Activated CD4-positive, alpha-beta T cell treated with anti-CD3 and anti-CD28 coated beads for 36 hours (primary cell): Measurements from ENCODE around the gene CD151. TPM values are rescaled to one million over a fixed set of nuclear protein-coding genes. Genes with fewer than 3 reads are reported as not detected.

Experiments used
- ATAC-seq: fragments of 200-7000 bp; cut with Tn5 transposase; one replicate; pipeline ENCODE4 v1.10.0; 2021; ENCODE audit warnings: mild to moderate bottlenecking, moderate library complexity
- CTCF ChIA-PET: fragments of 350-600 bp; sonication (Branson Sonifier 250); formaldehyde crosslinking; loops from one replicate; lab custom pipeline; 2021; ENCODE audit warnings: antibody characterized with exemption; lab: Charles Lee
- POLR2A ChIA-PET: fragments of 350-600 bp; sonication (Branson Sonifier 250); formaldehyde crosslinking; loops from one replicate; lab custom pipeline; 2021; ENCODE audit warnings: antibody characterized with exemption, inconsistent platforms; lab: Charles Lee
- DNase-seq: peaks from one replicate; pipeline ENCODE4 v3.0.0-alpha.2; 2020
- H3K27ac Mint-ChIP-seq: one replicate; pipeline ENCODE4 v1.8.0; 2021; ENCODE audit warnings: mixed read lengths
- H3K27me3 Mint-ChIP-seq: one replicate; pipeline ENCODE4 v1.8.0; 2021; ENCODE audit warnings: mixed read lengths
- H3K36me3 Mint-ChIP-seq: one replicate; pipeline ENCODE4 v1.8.0; 2021; ENCODE audit warnings: low read depth, mixed read lengths
- H3K4me1 Mint-ChIP-seq: one replicate; pipeline ENCODE4 v1.8.0; 2021; ENCODE audit warnings: mixed read lengths
- H3K4me3 Mint-ChIP-seq: one replicate; pipeline ENCODE4 v1.8.0; 2021; ENCODE audit warnings: mild to moderate bottlenecking, moderate library complexity, mixed read lengths
- H3K9me3 Mint-ChIP-seq: one replicate; pipeline ENCODE4 v1.8.0; 2021; ENCODE audit warnings: low read depth, mixed read lengths
- intact Hi-C, 2 experiments: fragments of 100-400 bp; cut with DNase I in 1 of 2; cut with micrococcal nuclease in 1 of 2; formaldehyde crosslinking; loops; one replicate each; pipeline versions ENCODE4 v1.14.2 to v1.15.1; 2022 to 2024; cut with DNase I, micrococcal nuclease
- total RNA-seq, 2 experiments: library from RNA; stranded (reverse); gene quantifications; one replicate each; pipeline ENCODE4 v1.2.3, GENCODE V29; 2021

Gene CD151
- total RNA-seq, 2 experiments from 2014 or later, result 36.8 to 38.6 TPM

DNA sequence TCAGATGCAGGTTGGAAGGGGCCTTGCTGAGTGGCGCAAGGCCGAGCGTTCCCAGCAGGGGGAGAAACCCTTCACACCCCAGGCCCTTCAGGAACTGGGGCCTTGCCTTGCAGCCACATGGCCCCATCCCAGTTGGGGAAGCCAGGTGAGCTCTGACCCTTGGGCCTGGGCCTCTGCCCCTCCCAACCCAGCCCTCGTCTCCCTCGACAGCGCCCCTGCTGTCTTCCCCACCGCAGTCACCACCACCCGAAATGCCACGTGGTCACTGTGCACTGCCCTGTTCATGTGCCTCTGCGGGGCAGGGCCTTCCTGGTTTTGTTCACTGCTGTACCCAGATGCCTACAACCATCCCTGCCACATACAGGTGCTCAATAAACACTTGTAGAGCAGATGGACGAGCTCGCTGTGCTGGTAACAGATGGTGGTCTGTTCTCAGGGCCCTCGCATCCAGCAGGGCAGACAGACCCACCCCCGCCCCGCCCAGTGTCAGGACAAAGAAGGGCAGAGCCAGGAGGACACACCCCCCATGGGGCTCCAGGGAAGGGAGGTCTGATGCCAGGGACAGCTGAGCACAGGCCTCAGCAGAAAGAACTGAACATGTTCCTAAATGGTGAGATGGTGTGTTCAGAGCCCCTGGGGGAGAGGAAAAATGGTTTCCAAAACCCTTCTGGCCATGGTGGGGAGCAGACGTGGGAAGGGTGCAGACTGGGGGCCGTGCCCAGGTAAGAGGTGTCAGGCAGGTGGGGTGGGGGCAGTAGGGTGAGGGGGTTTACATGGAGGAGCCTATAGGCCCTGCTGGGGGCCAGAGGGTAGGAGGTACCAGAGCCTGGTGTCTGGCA, 5.9 kb downstream of the CD151 start:
- Mint-ChIP-seq H3K36me3 (peaks cover 7% of the 10 kb centered on the region), H3K27me3 (peaks cover 4% of the 10 kb centered on the region), H3K4me3 (no peak overlapping the region), H3K27ac (no peak overlapping the region), H3K4me1 (peaks cover 28% of the 10 kb centered on the region), H3K9me3 (no peaks in the 10 kb centered on the region)
- ChIA-PET POLR2A (no interaction called here), CTCF (no interaction called here)
- intact Hi-C loops, result no loop called here
- no peak for DNase-seq
- ATAC-seq, result no peak

DNA sequence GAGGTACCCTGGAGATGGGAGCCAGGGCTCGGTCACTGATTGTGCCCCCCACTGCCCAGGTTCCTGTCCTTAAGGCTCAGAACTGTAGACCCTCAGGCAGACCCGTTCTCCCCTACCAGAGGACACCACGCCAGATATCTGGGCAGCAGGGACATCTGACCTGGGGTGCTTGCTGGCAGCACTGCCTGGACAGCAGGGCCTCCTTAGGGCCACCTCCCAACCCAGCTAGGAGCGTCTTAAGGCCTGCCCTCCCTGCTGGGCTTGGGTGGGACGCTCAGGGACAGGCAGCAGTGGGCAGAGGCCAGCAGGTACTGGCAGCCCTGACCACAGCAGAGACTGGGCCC, 6.5 kb downstream of the CD151 start:
- Mint-ChIP-seq H3K27ac (no peak overlapping the region), H3K9me3 (no peaks in the 10 kb centered on the region), H3K36me3 (peaks cover 7% of the 10 kb centered on the region), H3K27me3 (peaks cover 4% of the 10 kb centered on the region), H3K4me1 (peaks cover 26% of the 10 kb centered on the region), H3K4me3 (no peak overlapping the region)
- intact Hi-C loops, result no loop called here
- CTCF ChIA-PET, result interaction anchor here (0.6 kb wide), 1 partner anchor 19 kb away, joined by 3 read pairs; no protein-coding TSS in a partner anchor
- DNase-seq, result no peak
- POLR2A ChIA-PET, result no interaction called here
- no peak for ATAC-seq

DNA sequence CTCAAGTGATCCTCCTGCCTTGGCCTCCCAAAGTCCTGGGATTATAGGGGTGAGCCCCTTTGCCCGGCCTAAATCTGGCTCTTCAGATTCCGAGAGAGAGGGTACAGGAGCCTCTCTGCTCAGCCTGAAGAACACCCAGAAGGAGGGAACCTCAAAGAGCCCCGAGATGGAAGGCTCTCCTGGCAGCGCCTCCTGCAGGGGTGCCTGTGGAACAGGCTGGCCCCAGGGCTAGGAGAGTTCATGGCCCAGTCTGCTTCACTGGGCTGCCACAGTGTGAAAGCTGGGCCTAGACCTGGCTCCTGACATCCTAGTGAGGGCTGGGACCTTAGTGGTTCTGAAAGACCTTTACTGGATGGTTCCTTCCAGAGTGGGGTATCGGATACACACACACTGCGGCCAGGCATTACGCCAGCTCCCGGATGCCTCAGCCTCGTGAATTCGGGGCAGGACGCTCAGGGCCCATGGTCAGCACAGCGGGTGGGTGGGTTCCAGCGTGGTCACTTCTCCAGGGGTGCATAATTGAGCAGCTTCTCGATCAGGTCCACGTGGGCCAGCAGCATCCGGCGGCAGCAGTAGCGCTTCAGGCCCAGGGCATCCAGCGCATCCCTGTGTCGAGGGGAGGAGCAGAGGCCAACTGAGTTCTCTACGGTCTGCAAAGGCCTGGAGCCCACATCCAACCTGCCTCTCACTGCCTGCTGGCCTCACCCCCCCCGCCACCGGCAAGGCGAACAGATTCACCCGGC, 7.3 kb downstream of the CD151 start:
- H3K27me3 Mint-ChIP-seq, result peaks cover 4% of the 10 kb centered on the region
- no peaks in the 10 kb centered on the region for H3K9me3 Mint-ChIP-seq
- peaks cover 7% of the 10 kb centered on the region for H3K36me3 Mint-ChIP-seq
- H3K4me1 Mint-ChIP-seq, result peaks cover 25% of the 10 kb centered on the region
- POLR2A ChIA-PET, result no interaction called here
- DNase-seq (peak; percentile 45), ATAC-seq (no peak)
- CTCF ChIA-PET, result interaction anchor here (0.6 kb wide), 1 partner anchor 20 kb away, joined by 3 read pairs; no protein-coding TSS in a partner anchor
- intact Hi-C loops, result loop anchor here in 1 of 2 experiments (10.0 kb wide), 3 partner anchors 545 to 925 kb away; partner anchors contain the start of genes BRSK2 and CTSD
- no peak overlapping the region for H3K27ac Mint-ChIP-seq
- peak overlapping the region; percentile 84 for H3K4me3 Mint-ChIP-seq

DNA sequence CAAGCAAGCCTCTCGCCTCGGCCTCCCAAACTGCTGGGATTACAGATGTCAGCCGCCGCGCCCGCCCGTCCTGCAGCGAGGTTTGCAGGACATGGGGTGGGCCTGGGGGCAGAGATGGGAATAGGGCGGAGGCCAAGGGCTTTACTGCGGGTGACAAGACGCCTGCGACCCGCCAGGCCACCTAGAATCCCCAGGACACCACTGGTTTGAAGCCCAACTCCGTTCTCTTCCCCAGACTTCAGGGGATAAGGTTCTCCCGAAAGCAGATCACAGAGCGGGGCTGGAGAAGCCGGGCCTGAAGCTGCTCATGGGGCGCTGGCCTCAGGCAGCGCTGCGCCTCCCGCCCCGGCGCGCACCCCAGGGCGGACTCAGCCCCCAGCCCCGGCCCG, 9.2 kb downstream of the CD151 start:
- ChIA-PET POLR2A (interaction anchor here (1.0 kb wide), 1 partner anchor 8 kb away, joined by 3 read pairs; no protein-coding TSS in a partner anchor), CTCF (no interaction called here)
- intact Hi-C loops, result loop anchor here (1.0 to 10.0 kb wide), 13 partner anchors 9 to 923 kb away; partner anchors contain the start of genes RPLP2 (in 2 of the 2), AP2A2 (in 1 of the 2), BRSK2 (in 1 of the 2) and CHID1 (in 1 of the 2)
- H3K9me3 Mint-ChIP-seq, result no peaks in the 10 kb centered on the region
- H3K4me3 Mint-ChIP-seq, result peak overlapping the region; percentile 84
- H3K36me3 Mint-ChIP-seq, result peaks cover 7% of the 10 kb centered on the region
- H3K4me1 Mint-ChIP-seq, result peaks cover 22% of the 10 kb centered on the region
- H3K27ac Mint-ChIP-seq, result peak overlapping the region; percentile 87
- ATAC-seq (peak; percentile 41), DNase-seq (no peak)
- peaks cover 4% of the 10 kb centered on the region for H3K27me3 Mint-ChIP-seq

DNA sequence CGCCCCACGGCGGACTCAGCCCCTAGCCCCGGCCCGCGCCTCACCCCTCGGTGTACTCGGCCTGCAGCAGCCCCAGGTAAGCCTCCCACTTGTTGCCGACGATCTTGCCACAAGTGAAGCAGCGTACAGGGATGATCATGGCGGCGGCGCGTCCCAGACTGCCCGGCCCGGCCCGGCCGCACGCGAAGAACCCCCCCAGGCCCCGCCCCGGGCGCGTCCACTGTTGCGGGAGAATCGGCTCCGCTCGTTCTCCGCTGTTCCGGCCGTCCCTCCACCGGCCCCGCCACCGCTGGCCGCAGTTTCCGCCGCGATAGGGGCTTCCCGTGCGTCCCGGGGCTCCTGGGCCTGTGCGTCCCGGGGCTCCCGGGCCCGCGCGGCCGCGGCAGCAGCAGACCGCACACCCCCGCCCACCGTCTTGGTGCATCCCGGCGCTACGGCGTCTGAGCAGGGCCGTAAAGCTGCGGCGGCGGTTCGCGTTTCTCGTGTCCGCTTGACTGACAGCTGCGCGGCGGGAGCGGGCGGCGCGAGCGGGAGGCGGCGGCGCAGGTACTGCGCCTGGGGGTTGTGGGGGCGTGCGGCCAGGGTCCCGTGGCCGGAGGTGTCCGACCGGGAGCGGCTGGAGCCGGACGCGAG, 9.7 kb downstream of the CD151 start, which contains the start of the genes POLR2L and TSPAN4:
Gene POLR2L (minus strand): TSS at position 160 of the 633 bp plus-strand sequence. CDS start 21 bp downstream, at position 139.
Gene TSPAN4 (plus strand): TSS at position 483 of the 633 bp plus-strand sequence. CDS start 7,453 bp downstream, outside the sequence.
- Mint-ChIP-seq H3K4me3 (peak within 1 kb of the TSS; percentile 84), H3K9me3 (no peaks in the 10 kb centered on the region), H3K4me1 (peaks cover 22% of the 10 kb centered on the region), H3K27ac (peak within 1 kb of the TSS; percentile 87), H3K36me3 (peaks cover 7% of the 10 kb centered on the region), H3K27me3 (peaks cover 4% of the 10 kb centered on the region)
- CTCF ChIA-PET, result interaction anchor here (1.2 kb wide), 1 partner anchor 17 kb away, joined by 3 read pairs; no protein-coding TSS in a partner anchor
- intact Hi-C loops, result loop anchor here (1.0 to 10.0 kb wide), 13 partner anchors 9 to 922 kb away; partner anchors contain the start of genes RPLP2 (in 2 of the 2), AP2A2 (in 1 of the 2), BRSK2 (in 1 of the 2) and CHID1 (in 1 of the 2)
- POLR2A ChIA-PET, result interaction anchor here (0.9 to 1.0 kb wide), 2 partner anchors 9 to 22 kb away, joined by 3 to 4 read pairs; no protein-coding TSS in a partner anchor
- ATAC-seq, result peak; percentile 80
- DNase-seq, result peak; percentile 94

DNA sequence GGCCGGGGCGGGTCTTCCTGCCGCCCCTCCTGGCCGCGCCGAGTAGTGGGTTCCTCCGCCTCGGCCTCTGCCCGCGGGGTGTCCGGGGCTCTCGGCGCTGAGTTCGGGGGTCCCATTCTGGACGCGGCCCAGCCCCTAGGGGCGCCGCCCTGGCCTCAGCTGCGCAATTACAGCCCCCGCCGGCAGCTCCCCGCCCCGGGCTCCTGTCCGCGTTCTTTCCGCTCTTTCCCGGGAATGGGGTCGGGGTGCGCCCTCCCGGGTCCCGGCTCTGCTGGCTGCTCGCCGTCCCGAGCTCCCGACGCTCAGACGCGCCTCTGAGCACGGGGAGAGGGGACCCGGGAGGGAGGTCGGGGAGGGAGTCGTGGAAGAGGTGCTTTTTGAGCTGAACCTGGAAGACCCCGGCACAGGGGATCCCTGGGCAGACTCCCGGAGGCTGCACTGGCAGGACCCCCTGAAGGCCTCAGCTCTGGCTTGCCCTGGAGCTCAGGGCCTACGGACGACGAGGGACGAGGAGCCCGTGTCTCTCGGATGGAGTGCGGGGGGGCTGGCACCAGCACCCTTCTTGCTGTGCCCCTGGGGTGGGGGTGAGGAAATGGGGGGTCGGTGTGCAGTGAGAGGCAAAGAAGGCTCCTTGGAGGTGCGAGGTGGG, 10.5 kb downstream of the CD151 start:
- CTCF ChIA-PET, result interaction anchor here (0.6 to 1.2 kb wide), 2 partner anchors 18 to 90 kb away, joined by 3 read pairs; no protein-coding TSS in a partner anchor
- H3K4me3 Mint-ChIP-seq, result peak overlapping the region; percentile 65
- no peak overlapping the region for H3K27ac Mint-ChIP-seq
- H3K36me3 Mint-ChIP-seq, result peaks cover 7% of the 10 kb centered on the region
- peaks cover 4% of the 10 kb centered on the region for H3K27me3 Mint-ChIP-seq
- no peak for ATAC-seq
- POLR2A ChIA-PET, result interaction anchor here (0.6 to 0.9 kb wide), 3 partner anchors 23 to 1857 kb away, joined by 4 to 8 read pairs (median 5); partner anchors contain the start of gene KCNQ1OT1
- H3K9me3 Mint-ChIP-seq, result no peaks in the 10 kb centered on the region
- peaks cover 22% of the 10 kb centered on the region for H3K4me1 Mint-ChIP-seq
- peak; percentile 37 for DNase-seq
- intact Hi-C loops, result loop anchor here (2.0 to 10.0 kb wide), 4 partner anchors 34 to 922 kb away; partner anchors contain the start of genes BRSK2 (in 1 of the 2), CTSD (in 1 of the 2) and RPLP2 (in 1 of the 2)

DNA sequence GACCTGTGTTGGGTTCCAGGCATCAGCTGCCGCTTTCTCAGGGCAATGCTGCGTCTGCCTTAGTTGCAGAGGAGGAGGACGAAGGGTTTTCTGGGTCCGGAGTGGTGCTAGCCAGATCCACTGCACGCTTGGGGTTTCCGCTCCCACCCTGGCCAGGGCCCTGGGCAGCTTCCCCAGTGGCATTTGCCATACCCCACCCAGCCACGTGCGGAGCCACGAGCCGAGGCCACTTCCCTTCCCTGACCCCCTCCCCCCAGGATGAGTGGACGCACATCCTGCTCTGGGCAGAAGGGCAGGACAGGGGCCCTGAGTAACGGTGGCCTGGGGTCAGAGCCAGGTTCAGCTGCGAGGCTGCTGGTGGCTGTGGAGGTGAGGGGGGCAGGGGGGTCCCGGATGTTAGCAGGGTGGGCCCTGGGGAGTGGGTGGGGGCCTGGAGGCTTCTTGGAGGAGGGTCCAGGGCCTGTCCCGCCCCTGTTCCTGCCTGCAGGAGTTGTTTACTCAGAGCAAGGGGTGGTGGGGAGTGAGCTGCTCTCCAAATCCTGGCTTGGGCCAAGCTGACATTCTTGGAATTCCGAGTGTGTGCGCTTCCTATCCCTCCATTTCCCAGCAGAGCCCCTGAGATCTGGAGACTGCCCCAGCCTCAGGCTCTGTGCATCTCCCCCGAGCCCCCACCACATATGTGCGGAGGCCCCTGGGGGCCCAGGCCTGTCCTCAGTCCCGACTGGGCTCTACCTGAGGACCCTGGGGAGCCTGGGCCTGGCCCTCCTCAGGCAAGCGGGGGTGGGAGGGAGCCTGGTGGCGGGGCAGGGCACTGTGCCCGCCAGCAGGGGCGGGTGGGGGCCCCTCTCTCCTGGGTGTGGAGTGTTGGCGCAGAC, 11.3 kb downstream of the CD151 start:
- Mint-ChIP-seq H3K27me3 (peaks cover 4% of the 10 kb centered on the region), H3K27ac (no peak overlapping the region), H3K4me1 (peaks cover 27% of the 10 kb centered on the region), H3K36me3 (peaks cover 7% of the 10 kb centered on the region), H3K9me3 (no peaks in the 10 kb centered on the region), H3K4me3 (peak overlapping the region; percentile 65)
- ATAC-seq, result no peak
- ChIA-PET POLR2A (no interaction called here), CTCF (interaction anchor here (1.2 kb wide), 1 partner anchor 19 kb away, joined by 3 read pairs; no protein-coding TSS in a partner anchor)
- peak; percentile 36 for DNase-seq
- intact Hi-C loops, result loop anchor here (2.0 to 10.0 kb wide), 4 partner anchors 35 to 921 kb away; partner anchors contain the start of genes BRSK2 (in 1 of the 2), CTSD (in 1 of the 2) and RPLP2 (in 1 of the 2)

DNA sequence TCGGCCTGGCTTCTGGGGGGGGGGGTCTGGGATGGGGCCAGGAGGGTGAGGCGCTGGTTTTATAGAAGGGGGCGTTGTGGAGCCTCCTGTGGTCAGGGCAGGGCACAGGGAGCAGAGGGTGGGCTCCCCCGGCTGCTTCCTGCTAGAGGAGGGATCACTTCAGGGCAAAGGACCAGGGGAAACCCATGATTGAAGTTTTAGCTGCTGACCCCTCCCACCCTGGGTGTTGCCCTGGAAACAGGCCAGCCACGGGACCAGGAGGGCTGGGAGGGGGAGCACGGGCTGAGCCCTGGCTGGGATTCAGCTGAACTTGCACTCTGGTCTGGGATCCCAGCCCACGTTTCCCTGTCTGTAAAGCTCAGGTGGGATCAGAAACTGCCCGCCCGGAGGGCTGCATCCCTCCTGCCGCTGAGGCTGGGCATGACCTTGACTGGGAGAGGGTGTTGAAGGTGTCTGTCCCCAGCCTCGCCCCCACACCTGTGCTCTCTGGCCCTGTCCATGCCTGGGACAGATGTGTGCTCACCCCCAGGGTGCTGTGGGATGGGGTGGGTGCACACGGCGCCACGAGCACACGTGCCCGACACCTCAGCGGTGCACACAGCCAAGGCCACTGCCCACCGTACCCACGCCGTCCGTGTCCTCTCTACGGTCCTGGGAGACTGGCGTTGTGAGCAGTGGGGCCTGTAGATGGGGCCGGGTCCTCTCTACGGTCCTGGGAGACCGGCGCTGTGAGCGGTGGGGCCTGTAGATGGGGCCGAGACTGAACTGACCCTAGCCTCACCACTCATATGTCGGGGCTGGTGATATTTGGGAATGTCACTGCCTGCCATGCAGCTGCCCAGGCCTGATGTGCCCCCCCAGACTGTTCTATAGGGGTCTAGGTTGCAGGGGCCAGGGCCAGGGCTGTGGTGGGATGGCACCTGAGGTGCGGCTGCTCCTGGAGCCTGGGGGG, 12.2 kb downstream of the CD151 start:
- DNase-seq, result peak; percentile 49
- Mint-ChIP-seq H3K36me3 (peaks cover 6% of the 10 kb centered on the region), H3K4me3 (no peak overlapping the region), H3K27me3 (peaks cover 4% of the 10 kb centered on the region), H3K27ac (no peak overlapping the region), H3K4me1 (peaks cover 30% of the 10 kb centered on the region), H3K9me3 (no peaks in the 10 kb centered on the region)
- ChIA-PET CTCF (interaction anchor here (0.7 kb wide), 1 partner anchor 80 kb away, joined by 3 read pairs; no protein-coding TSS in a partner anchor), POLR2A (no interaction called here)
- intact Hi-C loops, result loop anchor here (5.0 to 10.0 kb wide), 5 partner anchors 67 to 920 kb away; partner anchors contain the start of genes BRSK2 (in 1 of the 2), CHID1 (in 1 of the 2) and CTSD (in 1 of the 2)
- ATAC-seq, result no peak
